Measurements from ENCODE around the gene FAM241B. TPM values are rescaled to one million over a fixed set of nuclear protein-coding genes. Genes with fewer than 3 reads are reported as not detected.

The FAM241B gene
- total RNA-seq, 1 experiment from 2014 or later = 24.4 TPM

DNA sequence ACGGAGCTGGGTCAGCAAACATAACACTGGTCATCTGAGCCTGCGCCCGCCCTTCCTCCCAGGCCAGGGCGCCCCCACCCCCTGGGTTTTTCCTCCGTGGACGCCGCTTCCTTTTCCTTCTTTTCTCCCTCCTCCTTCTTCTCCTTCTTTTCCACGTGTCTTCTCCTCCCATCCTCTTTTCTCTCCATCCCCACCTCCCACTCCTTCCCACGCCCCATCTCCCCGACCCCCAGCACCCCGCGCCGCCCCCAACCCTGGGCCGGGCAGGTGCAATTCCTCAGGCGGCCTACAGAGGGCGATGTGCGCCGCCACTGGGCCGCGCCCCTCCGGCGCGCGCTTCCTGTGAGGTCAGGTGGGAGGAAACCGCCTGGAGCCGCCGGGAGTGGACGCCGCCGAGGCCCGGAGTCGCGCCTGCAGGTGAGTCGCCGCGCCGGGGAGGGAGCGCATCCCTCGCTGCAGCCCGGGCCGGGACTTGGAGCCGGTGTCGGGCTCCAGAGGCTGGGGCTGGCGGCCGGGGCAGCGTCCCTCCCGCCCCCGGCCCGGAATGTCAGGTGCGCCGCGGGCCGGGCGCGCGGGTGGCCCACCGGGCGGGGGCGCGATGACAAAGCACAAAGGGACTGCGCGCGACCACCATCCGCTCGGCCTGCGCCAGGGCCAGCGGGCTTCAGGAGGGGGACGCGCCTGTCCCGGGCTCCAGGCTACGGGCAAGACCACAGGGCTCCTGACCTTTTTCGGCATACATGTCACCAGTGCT, at the start of gene FAM241B (continued):
- TF ChIP-seq SOX15 (CRISPR knock-in tag; IDR thresholded peaks at IDR 0.05) (no peak), GTF2I (CRISPR knock-in tag; conservative IDR thresholded peaks at IDR 0.05) (no peak), ZNF317 (CRISPR knock-in tag; IDR thresholded peaks at IDR 0.05; ENCODE audit: borderline replicate concordance, low read depth) (no peak), ELF4 (CRISPR knock-in tag; IDR thresholded peaks at IDR 0.05; ENCODE audit: low read depth) (no peak), TEAD4 (CRISPR knock-in tag; IDR thresholded peaks at IDR 0.05) (no peak), IRF2 (CRISPR knock-in tag; IDR thresholded peaks at IDR 0.05; ENCODE audit: borderline replicate concordance, low read depth) (no peak), JUN (CRISPR knock-in tag; IDR thresholded peaks at IDR 0.05) (0 out of 2 replicates have a peak, but pooled peaks have one; percentile 50), FOXK1 (CRISPR knock-in tag; IDR thresholded peaks at IDR 0.05) (no peak), PRRX2 (CRISPR knock-in tag; IDR thresholded peaks at IDR 0.05) (no peak), ZNF138 (CRISPR knock-in tag; conservative IDR thresholded peaks at IDR 0.05) (no peak), ETV6 (CRISPR knock-in tag; IDR thresholded peaks at IDR 0.05) (peak; percentile 58; the same call in 1 of the 2 replicates)
- TF ChIP-seq, protein P1, sequence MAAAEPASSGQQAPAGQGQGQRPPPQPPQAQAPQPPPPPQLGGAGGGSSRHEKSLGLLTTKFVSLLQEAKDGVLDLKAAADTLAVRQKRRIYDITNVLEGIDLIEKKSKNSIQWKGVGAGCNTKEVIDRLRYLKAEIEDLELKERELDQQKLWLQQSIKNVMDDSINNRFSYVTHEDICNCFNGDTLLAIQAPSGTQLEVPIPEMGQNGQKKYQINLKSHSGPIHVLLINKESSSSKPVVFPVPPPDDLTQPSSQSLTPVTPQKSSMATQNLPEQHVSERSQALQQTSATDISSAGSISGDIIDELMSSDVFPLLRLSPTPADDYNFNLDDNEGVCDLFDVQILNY (CRISPR knock-in tag; IDR thresholded peaks at IDR 0.05) = no peak
- TF ChIP-seq, protein P2, sequence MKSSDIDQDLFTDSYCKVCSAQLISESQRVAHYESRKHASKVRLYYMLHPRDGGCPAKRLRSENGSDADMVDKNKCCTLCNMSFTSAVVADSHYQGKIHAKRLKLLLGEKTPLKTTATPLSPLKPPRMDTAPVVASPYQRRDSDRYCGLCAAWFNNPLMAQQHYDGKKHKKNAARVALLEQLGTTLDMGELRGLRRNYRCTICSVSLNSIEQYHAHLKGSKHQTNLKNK (CRISPR knock-in tag; IDR thresholded peaks at IDR 0.05) = no peak
- TF ChIP-seq, protein P3, sequence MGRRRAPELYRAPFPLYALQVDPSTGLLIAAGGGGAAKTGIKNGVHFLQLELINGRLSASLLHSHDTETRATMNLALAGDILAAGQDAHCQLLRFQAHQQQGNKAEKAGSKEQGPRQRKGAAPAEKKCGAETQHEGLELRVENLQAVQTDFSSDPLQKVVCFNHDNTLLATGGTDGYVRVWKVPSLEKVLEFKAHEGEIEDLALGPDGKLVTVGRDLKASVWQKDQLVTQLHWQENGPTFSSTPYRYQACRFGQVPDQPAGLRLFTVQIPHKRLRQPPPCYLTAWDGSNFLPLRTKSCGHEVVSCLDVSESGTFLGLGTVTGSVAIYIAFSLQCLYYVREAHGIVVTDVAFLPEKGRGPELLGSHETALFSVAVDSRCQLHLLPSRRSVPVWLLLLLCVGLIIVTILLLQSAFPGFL (CRISPR knock-in tag; IDR thresholded peaks at IDR 0.05; ENCODE audit: borderline replicate concordance) = no peak
- TF ChIP-seq, protein P4, sequence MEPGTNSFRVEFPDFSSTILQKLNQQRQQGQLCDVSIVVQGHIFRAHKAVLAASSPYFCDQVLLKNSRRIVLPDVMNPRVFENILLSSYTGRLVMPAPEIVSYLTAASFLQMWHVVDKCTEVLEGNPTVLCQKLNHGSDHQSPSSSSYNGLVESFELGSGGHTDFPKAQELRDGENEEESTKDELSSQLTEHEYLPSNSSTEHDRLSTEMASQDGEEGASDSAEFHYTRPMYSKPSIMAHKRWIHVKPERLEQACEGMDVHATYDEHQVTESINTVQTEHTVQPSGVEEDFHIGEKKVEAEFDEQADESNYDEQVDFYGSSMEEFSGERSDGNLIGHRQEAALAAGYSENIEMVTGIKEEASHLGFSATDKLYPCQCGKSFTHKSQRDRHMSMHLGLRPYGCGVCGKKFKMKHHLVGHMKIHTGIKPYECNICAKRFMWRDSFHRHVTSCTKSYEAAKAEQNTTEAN (CRISPR knock-in tag; IDR thresholded peaks at IDR 0.05) = no peak
- TF ChIP-seq, protein P5, sequence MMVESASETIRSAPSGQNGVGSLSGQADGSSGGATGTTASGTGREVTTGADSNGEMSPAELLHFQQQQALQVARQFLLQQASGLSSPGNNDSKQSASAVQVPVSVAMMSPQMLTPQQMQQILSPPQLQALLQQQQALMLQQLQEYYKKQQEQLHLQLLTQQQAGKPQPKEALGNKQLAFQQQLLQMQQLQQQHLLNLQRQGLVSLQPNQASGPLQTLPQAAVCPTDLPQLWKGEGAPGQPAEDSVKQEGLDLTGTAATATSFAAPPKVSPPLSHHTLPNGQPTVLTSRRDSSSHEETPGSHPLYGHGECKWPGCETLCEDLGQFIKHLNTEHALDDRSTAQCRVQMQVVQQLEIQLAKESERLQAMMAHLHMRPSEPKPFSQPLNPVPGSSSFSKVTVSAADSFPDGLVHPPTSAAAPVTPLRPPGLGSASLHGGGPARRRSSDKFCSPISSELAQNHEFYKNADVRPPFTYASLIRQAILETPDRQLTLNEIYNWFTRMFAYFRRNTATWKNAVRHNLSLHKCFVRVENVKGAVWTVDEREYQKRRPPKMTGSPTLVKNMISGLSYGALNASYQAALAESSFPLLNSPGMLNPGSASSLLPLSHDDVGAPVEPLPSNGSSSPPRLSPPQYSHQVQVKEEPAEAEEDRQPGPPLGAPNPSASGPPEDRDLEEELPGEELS (CRISPR knock-in tag; IDR thresholded peaks at IDR 0.05) = 0 out of 2 replicates have a peak, but pooled peaks have one; percentile 16
- TF ChIP-seq, protein P6, sequence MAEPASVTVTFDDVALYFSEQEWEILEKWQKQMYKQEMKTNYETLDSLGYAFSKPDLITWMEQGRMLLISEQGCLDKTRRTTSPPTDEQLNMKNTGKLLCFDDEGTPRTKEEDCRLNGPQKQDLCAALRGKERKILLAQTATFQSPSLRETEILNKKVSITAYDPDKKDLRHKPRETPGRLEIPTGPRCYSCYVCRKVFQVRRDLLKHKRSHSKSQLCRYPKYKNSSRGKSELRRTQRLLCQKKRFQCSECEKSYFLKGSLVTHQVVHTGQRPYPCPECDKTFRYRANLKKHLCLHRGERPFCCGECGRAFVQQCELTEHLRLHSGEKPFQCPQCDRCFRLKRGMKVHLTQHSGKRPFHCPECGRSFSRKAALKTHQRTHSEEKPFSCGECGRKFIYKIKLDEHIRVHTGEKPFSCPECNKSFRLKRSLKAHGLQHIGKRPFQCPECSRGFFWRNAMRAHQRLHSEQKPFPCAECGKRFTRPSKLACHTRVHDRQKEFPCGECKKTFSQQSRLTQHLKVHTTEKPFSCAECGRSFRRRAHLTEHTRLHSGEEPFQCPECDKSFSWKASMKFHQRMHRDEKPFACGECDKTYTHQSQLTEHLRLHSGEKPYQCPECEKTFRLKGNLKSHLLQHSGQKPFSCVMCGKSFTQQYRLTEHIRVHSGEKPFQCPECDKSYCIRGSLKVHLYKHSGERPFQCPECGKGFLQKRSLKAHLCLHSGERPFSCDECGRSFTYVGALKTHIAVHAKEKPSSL (CRISPR knock-in tag; conservative IDR thresholded peaks at IDR 0.05) = no peak
- TF ChIP-seq, protein P7, sequence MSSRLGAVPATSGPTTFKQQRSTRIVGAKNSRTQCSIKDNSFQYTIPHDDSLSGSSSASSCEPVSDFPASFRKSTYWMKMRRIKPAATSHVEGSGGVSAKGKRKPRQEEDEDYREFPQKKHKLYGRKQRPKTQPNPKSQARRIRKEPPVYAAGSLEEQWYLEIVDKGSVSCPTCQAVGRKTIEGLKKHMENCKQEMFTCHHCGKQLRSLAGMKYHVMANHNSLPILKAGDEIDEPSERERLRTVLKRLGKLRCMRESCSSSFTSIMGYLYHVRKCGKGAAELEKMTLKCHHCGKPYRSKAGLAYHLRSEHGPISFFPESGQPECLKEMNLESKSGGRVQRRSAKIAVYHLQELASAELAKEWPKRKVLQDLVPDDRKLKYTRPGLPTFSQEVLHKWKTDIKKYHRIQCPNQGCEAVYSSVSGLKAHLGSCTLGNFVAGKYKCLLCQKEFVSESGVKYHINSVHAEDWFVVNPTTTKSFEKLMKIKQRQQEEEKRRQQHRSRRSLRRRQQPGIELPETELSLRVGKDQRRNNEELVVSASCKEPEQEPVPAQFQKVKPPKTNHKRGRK (CRISPR knock-in tag; IDR thresholded peaks at IDR 0.05; ENCODE audit: borderline replicate concordance) = no peak
- TF ChIP-seq, protein P8, sequence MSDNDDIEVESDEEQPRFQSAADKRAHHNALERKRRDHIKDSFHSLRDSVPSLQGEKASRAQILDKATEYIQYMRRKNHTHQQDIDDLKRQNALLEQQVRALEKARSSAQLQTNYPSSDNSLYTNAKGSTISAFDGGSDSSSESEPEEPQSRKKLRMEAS (CRISPR knock-in tag; IDR thresholded peaks at IDR 0.05) = peak; percentile 34; the same call in 1 of the 2 replicates

Measured in WTC11 (cell line).